ENCODE data around the gene CHST11. TPM values are rescaled to one million over a fixed set of nuclear protein-coding genes. Genes with fewer than 3 reads are reported as not detected.

Gene CHST11
- total and polyA plus RNA-seq, 7 donors, result 0.60 to 22.8 (median 10.0) TPM

DNA sequence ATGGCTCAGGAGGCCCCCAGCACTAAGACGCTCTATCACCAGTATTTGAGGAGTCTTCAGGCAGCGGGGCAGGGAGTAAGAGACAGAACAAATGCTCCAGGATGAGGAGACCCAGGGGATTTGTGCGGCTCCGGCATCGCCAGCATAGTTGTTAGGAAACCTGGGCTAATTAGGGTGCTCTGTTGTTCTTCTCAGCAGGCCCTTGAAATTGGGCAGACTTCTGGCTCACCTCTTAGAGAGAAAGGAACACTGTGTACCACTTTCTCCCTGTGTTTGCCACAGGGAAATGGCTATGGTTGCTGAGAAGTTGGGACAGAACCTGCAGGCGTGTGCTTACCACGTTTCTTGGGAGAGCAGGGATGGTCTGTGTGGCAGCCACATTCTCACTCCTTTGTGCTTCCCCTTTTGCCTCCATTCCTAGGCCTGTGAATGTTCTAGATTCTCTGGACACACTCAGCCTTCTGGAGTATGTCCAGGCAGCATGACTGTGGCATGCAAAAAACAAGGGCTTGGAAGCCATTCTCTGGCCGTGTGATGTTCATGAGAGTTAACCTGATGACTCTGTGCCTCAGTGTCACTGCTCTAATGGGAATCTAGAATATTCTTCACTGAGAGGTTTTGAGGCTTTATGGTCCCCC, 109.0 kb downstream of the CHST11 start:
- peak overlapping the region in 2 of 4 donors; percentile 32 to 75 for H3K27ac ChIP-seq
- intact Hi-C loops (cut with DNase I), result no loop called here
- 85 to 89% methylated on average over 8 of the region's 8 CpGs for WGBS, 2 donors
- DNase-seq, result peak; percentile 68
- H3K9me3 ChIP-seq, result no peaks in the 10 kb centered on the region
- no peaks in the 10 kb centered on the region for H3K27me3 ChIP-seq
- TF ChIP-seq POLR2AphosphoS5 (IDR thresholded peaks at IDR 0.05), result peak in 3 of 4 donors; percentile 34 to 73 (median 35)
- TF ChIP-seq, protein P1, sequence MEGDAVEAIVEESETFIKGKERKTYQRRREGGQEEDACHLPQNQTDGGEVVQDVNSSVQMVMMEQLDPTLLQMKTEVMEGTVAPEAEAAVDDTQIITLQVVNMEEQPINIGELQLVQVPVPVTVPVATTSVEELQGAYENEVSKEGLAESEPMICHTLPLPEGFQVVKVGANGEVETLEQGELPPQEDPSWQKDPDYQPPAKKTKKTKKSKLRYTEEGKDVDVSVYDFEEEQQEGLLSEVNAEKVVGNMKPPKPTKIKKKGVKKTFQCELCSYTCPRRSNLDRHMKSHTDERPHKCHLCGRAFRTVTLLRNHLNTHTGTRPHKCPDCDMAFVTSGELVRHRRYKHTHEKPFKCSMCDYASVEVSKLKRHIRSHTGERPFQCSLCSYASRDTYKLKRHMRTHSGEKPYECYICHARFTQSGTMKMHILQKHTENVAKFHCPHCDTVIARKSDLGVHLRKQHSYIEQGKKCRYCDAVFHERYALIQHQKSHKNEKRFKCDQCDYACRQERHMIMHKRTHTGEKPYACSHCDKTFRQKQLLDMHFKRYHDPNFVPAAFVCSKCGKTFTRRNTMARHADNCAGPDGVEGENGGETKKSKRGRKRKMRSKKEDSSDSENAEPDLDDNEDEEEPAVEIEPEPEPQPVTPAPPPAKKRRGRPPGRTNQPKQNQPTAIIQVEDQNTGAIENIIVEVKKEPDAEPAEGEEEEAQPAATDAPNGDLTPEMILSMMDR (IDR thresholded peaks at IDR 0.05), result no peak
- peak in 1 of 4 donors; percentile 69 for TF ChIP-seq EP300 (IDR thresholded peaks at IDR 0.05)
- TF ChIP-seq POLR2A (IDR thresholded peaks at IDR 0.05), result no peak
- H3K36me3 ChIP-seq, result no peaks in the 10 kb centered on the region
- peaks cover 0 to 14% (median 4%) of the 10 kb centered on the region in 4 donors for H3K4me1 ChIP-seq
- H3K4me3 ChIP-seq, result no peak overlapping the region

DNA sequence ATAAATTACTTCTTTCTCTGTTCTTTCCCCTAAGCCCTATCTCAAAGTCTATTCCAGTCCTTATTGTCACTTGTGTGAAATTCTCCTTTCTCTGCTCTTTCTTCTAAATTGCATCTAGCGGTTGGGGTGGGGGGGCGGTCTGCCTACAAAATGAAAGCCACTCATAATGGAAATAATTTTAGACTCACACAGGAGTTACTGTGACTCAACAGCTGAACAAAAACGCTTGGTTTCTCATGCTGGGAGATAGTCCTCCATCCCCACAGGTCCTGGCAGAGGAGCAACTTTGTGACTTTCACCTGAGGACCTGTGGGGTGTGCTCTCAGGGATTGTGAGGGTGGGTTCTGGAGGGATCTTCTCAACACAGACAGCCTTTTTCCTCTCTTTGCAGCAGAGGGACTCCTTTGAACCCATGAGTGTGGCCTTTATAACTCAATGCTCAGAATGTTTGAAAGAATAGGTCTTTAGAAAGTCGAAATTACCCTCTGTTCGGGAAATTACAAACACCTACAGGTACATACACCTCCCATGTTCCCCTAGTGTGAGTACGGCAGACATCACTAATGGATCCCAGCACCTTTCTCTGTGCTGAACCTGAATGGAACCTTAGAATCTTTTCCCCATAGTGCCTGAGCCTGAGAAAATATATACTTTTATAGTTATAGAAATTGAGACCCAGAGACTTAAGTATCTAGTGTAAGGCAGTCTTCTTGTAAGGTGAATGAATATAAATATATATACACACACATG, 109.7 kb downstream of the CHST11 start:
- no peaks in the 10 kb centered on the region for H3K36me3 ChIP-seq
- 79 to 88% methylated on average over 6 of the region's 6 CpGs for WGBS, 2 donors
- peaks cover 0 to 14% (median 4%) of the 10 kb centered on the region in 4 donors for H3K4me1 ChIP-seq
- no peak for DNase-seq
- no peak overlapping the region for H3K4me3 ChIP-seq
- no peaks in the 10 kb centered on the region for H3K9me3 ChIP-seq
- peak overlapping the region in 2 of 4 donors; percentile 32 to 75 for H3K27ac ChIP-seq
- no peaks in the 10 kb centered on the region for H3K27me3 ChIP-seq
- TF ChIP-seq POLR2AphosphoS5 (IDR thresholded peaks at IDR 0.05) (no peak), EP300 (IDR thresholded peaks at IDR 0.05) (no peak), POLR2A (IDR thresholded peaks at IDR 0.05) (no peak)
- TF ChIP-seq, protein P1 (IDR thresholded peaks at IDR 0.05), result no peak
- intact Hi-C loops (cut with DNase I), result no loop called here

DNA sequence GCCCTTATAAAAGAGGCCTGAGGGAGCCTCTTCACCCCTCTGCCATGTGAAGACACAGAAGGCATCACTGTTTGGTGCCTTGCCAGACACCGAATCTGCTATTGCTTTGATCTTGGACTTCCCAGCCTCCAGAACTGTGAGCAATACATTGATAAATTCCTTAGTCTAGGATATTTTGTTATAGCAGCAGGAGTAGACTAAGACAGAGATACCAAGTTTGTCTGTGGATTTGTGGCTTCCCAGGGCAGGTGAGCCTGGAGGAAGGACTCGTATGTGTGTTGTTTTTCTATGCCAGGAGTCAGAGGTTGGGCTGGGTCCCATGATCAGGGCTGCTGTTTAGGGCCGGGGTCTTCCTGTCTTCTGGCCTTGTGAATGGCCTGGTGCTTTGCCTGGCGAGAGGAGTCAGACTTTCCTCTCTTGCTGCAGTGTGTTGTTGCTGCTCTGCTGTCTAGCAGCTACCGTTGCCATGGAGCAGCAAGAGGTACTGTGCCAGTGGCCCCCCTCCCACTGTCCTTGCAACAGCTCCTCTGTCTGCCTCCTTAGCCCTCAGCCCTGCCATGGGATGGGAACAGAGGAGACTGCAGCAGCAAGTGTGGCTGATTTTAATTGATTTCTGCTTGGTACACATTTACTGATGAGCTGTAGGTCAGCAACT, 111.2 kb downstream of the CHST11 start:
- WGBS, 2 donors, result 79 to 82% methylated on average over 5 of the region's 5 CpGs
- H3K27ac ChIP-seq, result no peak overlapping the region
- peaks cover 0 to 14% (median 4%) of the 10 kb centered on the region in 4 donors for H3K4me1 ChIP-seq
- no peaks in the 10 kb centered on the region for H3K36me3 ChIP-seq
- intact Hi-C loops (cut with DNase I), result no loop called here
- H3K27me3 ChIP-seq, result no peaks in the 10 kb centered on the region
- H3K4me3 ChIP-seq, result no peak overlapping the region
- TF ChIP-seq POLR2AphosphoS5 (IDR thresholded peaks at IDR 0.05) (no peak), EP300 (IDR thresholded peaks at IDR 0.05) (no peak), POLR2A (IDR thresholded peaks at IDR 0.05) (no peak)
- TF ChIP-seq, protein P1 (IDR thresholded peaks at IDR 0.05), result no peak
- no peak for DNase-seq
- H3K9me3 ChIP-seq, result no peaks in the 10 kb centered on the region

DNA sequence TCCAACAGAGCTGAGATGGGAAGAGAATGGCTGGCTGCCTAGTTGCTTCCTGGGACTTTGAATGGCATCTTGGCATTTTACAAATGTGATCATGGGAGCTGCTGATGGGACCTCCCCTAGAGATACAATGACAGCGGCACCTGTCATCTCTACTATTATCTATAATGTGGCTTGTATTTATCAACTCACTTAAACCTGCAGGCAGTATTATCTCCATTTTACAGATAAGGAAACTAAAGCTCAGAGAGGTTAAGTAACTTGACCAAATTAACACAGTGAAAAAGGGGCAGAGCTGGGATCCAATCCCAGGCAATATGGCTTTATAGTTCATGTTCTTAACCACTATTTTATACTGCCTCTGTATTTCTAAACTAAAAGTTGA, 111.7 kb downstream of the CHST11 start:
- intact Hi-C loops (cut with DNase I), result no loop called here
- WGBS, 2 donors, result 89 to 94% methylated on average over 1 of the region's 1 CpG
- TF ChIP-seq POLR2A (IDR thresholded peaks at IDR 0.05) (no peak), POLR2AphosphoS5 (IDR thresholded peaks at IDR 0.05) (no peak), EP300 (IDR thresholded peaks at IDR 0.05) (no peak)
- TF ChIP-seq, protein P1 (IDR thresholded peaks at IDR 0.05), result no peak
- H3K9me3 ChIP-seq, result no peaks in the 10 kb centered on the region
- H3K27me3 ChIP-seq, result no peaks in the 10 kb centered on the region
- peaks cover 0 to 14% (median 4%) of the 10 kb centered on the region in 4 donors for H3K4me1 ChIP-seq
- no peaks in the 10 kb centered on the region for H3K36me3 ChIP-seq
- no peak for DNase-seq
- no peak overlapping the region for H3K4me3 ChIP-seq
- H3K27ac ChIP-seq, result no peak overlapping the region

All from sigmoid colon (tissue), 7 donors.